HCT116 (cell line): ENCODE results near the gene UGT1A7. TPM values are rescaled to one million over a fixed set of nuclear protein-coding genes. Genes with fewer than 3 reads are reported as not detected.

Experiments
- ATAC-seq: fragments of 200-7000 bp; cut with Tn5 transposase; 2 replicates; pipeline ENCODE4 v1.9.1; 2020; ENCODE audit warnings: mild to moderate bottlenecking, moderate library complexity
- BruUV-seq: library from RNA; stranded (reverse); fragments of 400-500 nt; replicated peaks from 2 replicates; lab custom pipeline; 2021; lab: Mats Ljungman, UMichigan
- CTCF ChIA-PET: fragments of 300-600 bp; sonication (Branson Sonifier 250); formaldehyde crosslinking; loops from one replicate; lab custom pipeline; 2021; ENCODE audit warnings: antibody characterized with exemption; lab: Charles Lee
- POLR2A ChIA-PET: fragments of 300-600, 350-600 bp; sonication (Branson Sonifier 250); formaldehyde crosslinking; loops from one replicate; lab custom pipeline; 2021; ENCODE audit warnings: antibody characterized with exemption; lab: Charles Lee
- RAD21 ChIA-PET, 2 experiments: fragments of 300-600 bp; sonication (Branson Sonifier 250); formaldehyde crosslinking; loops; one replicate each; lab custom pipeline; 2023; ENCODE audit warnings: low total read pairs in 2 of 2; ENCODE audit not compliant: uncharacterized antibody in 2 of 2, unreplicated experiment in 2 of 2, low non-redundant PET in 1 of 2; lab: Charles Lee
- DNase-seq: peaks from one replicate; pipeline ENCODE4 v3.0.0-alpha.2; 2010; ENCODE audit warnings: low read depth, low spot score
- H2AFZ ChIP-seq: fragments of 200-600 bp; shearing (Covaris generic), sonication (generic); 2 replicates; pipeline ENCODE4 v1.6.1; 2017; ENCODE audit warnings: low read depth, mixed run types, mixed read lengths, antibody characterized with exemption, low read length; ENCODE audit not compliant: poor library complexity, severe bottlenecking
- H3K27ac ChIP-seq: 2 replicates; pipeline ENCODE4 v1.5.1; 2012; ENCODE audit warnings: low read depth, low read length
- H3K27me3 ChIP-seq: fragments of 200-600 bp; sonication (generic); 2 replicates; pipeline ENCODE4 v1.6.1; 2016; ENCODE audit warnings: mixed run types, low read length, mixed read lengths; ENCODE audit not compliant: insufficient read depth
- H3K36me3 ChIP-seq, 2 experiments: fragments of 200-500 bp in 1 of 2; fragments of 200-600 bp in 1 of 2; sonication (Bioruptor generic) in 1 of 2; sonication (generic) in 1 of 2; 2 replicates each; pipeline versions ENCODE4 v1.5.1 to v1.6.1; 2014 to 2016; ENCODE audit warnings: low read length in 2 of 2, inconsistent platforms in 1 of 2, mixed read lengths in 1 of 2, mixed run types in 1 of 2; ENCODE audit not compliant: insufficient read depth in 2 of 2, control insufficient read depth in 1 of 2
- H3K4me1 ChIP-seq, 2 experiments: fragments of 200-600 bp in 1 of 2; sonication (generic) in 1 of 2; 2 replicates each; pipeline versions ENCODE4 v1.5.1 to v1.6.1; 2012 to 2017; ENCODE audit warnings: low read length in 2 of 2, inconsistent platforms in 1 of 2, mild to moderate bottlenecking in 1 of 2, mixed read lengths in 1 of 2, mixed run types in 1 of 2, moderate library complexity in 1 of 2; ENCODE audit not compliant: insufficient read depth in 2 of 2, control insufficient read depth in 1 of 2
- H3K4me2 ChIP-seq: fragments of 200-600 bp; sonication (generic); 2 replicates; pipeline ENCODE4 v1.6.1; 2017; ENCODE audit warnings: mixed run types, low read length, mixed read lengths
- H3K4me3 ChIP-seq, 2 experiments: fragments of 200-600 bp in 1 of 2; sonication (generic) in 1 of 2; replicated peaks in 1 of 2; 2 replicates each; pipeline ENCODE4 v1.5.1; 2011 to 2016; ENCODE audit warnings: low read length in 2 of 2, control low read depth in 1 of 2, low read depth in 1 of 2, mild to moderate bottlenecking in 1 of 2, mixed read lengths in 1 of 2, mixed run types in 1 of 2
- H3K79me2 ChIP-seq: fragments of 200-600 bp; sonication (generic); 2 replicates; pipeline ENCODE4 v1.6.1; 2017; ENCODE audit warnings: mild to moderate bottlenecking, mixed run types, low read length, moderate library complexity, mixed read lengths; ENCODE audit not compliant: insufficient read depth
- H3K9ac ChIP-seq: fragments of 200-600 bp; sonication (generic); 2 replicates; pipeline ENCODE4 v1.6.1; 2016; ENCODE audit warnings: low read length, mixed read lengths
- H3K9me2 ChIP-seq: fragments of 200-600 bp; sonication (generic), shearing (Covaris generic); 2 replicates; pipeline ENCODE4 v1.6.1; 2017; ENCODE audit warnings: mixed run types, mild to moderate bottlenecking, moderate library complexity; ENCODE audit not compliant: insufficient read depth
- H3K9me3 ChIP-seq, 2 experiments: fragments of 200-500 bp in 1 of 2; fragments of 200-600 bp in 1 of 2; sonication (Bioruptor generic) in 1 of 2; sonication (generic) in 1 of 2; 2 replicates each; pipeline ENCODE4 v1.6.1; 2014 to 2017; ENCODE audit warnings: low read length in 2 of 2, mixed read lengths in 2 of 2, inconsistent platforms in 1 of 2, low read depth in 1 of 2, mild to moderate bottlenecking in 1 of 2, mixed run types in 1 of 2, moderate library complexity in 1 of 2; ENCODE audit not compliant: control insufficient read depth in 1 of 2, insufficient read depth in 1 of 2
- H4K20me1 ChIP-seq: fragments of 200-600 bp; sonication (generic), shearing (Covaris generic); 2 replicates; pipeline ENCODE4 v1.6.1; 2017; ENCODE audit warnings: mixed run types, mild to moderate bottlenecking, moderate library complexity; ENCODE audit not compliant: insufficient read depth
- ATF3 ChIP-seq: IDR thresholded peaks from 2 replicates; pipeline ENCODE4 v1.6.1; 2012
- CBX3 ChIP-seq: IDR thresholded peaks from 2 replicates; pipeline ENCODE4 v1.6.1; 2012; ENCODE audit warnings: low read depth
- CEBPB ChIP-seq: IDR thresholded peaks from 2 replicates; pipeline ENCODE4 v1.6.1; 2012; ENCODE audit warnings: low read depth
- CTCF ChIP-seq, 3 experiments: fragments of 200-600 bp in 1 of 3; sonication (generic) in 1 of 3; IDR thresholded peaks in 2 of 3; conservative IDR thresholded peaks in 1 of 3; 2 replicates each; pipeline ENCODE4 v1.5.1; 2012 to 2017; ENCODE audit warnings: low read depth in 2 of 3, low read length in 2 of 3, antibody characterized with exemption in 1 of 3, borderline replicate concordance in 1 of 3, control low read depth in 1 of 3, mild to moderate bottlenecking in 1 of 3, mixed read lengths in 1 of 3, mixed run types in 1 of 3, moderate library complexity in 1 of 3; ENCODE audit not compliant: insufficient read depth in 1 of 3
- EGR1 ChIP-seq: IDR thresholded peaks from 2 replicates; pipeline ENCODE4 v1.6.1; 2012; ENCODE audit warnings: low read depth
- ELF1 ChIP-seq: IDR thresholded peaks from 2 replicates; pipeline ENCODE4 v1.6.1; 2012; ENCODE audit warnings: low read depth, borderline replicate concordance
- JUND ChIP-seq: IDR thresholded peaks from 2 replicates; pipeline ENCODE4 v1.6.1; 2012
- POLR2A ChIP-seq: IDR thresholded peaks from 2 replicates; pipeline ENCODE4 v1.7.0; 2011; ENCODE audit warnings: borderline replicate concordance; ENCODE audit not compliant: insufficient read depth, insufficient read length; ENCODE audit errors: extremely low read depth
- SP1 ChIP-seq: IDR thresholded peaks from 2 replicates; pipeline ENCODE4 v1.6.1; 2012; ENCODE audit warnings: low read depth
- SRF ChIP-seq: IDR thresholded peaks from 2 replicates; pipeline ENCODE4 v1.6.1; 2012; ENCODE audit warnings: low read depth
- TCF7L2 ChIP-seq: IDR thresholded peaks from 2 replicates; pipeline ENCODE4 v1.7.0; 2011; ENCODE audit warnings: borderline replicate concordance, inconsistent platforms; ENCODE audit not compliant: insufficient read depth, insufficient read length; ENCODE audit errors: extremely low read depth
- ZNF274 ChIP-seq: fragments of 200-500 bp; sonication (Bioruptor generic); IDR thresholded peaks from 2 replicates; pipeline ENCODE4 v1.6.1; 2014; ENCODE audit warnings: mild to moderate bottlenecking, low read depth, low read length, inconsistent platforms
- intact Hi-C: fragments of 100-400 bp; cut with micrococcal nuclease; formaldehyde crosslinking; loops from 2 replicates; pipeline ENCODE4 v1.10.0; 2022
- total RNA-seq: library from RNA; stranded (reverse); gene quantifications from one replicate; pipeline ENCODE4 v1.2.1, GENCODE V29; 2021; ENCODE audit not compliant: unreplicated experiment
- TF ChIP-seq, protein P1 (sequence below): IDR thresholded peaks from 2 replicates; pipeline ENCODE4 v1.6.1; 2011; ENCODE audit warnings: mild to moderate bottlenecking, low read length, moderate library complexity; ENCODE audit not compliant: insufficient replicate concordance; ENCODE audit errors: extremely low read depth

UGT1A7 gene
- total RNA-seq, 1 experiment from 2014 or later = not detected

DNA sequence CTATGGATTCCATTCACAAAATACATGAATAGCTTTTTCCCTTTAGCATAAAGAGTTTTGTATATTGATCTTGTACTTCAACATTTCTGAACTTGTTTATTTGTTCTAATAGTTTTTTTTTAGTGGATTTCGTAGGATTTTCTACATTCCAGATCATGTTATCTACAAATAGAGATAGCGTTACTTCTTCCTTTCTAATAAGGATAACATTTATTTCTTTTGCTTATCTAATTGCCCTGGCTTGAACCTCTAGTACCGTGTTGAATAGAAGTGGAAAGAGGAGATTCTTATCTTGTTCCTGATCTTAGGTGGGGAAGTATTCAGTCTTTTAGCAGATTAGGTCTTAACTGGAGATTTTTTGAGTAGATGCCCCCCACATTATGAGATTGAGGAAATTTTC lies 20.5 kb downstream of the UGT1A7 start:
- TF ChIP-seq EGR1 (no peak), ATF3 (no peak), CTCF (IDR thresholded peaks at IDR 0.05 in 2 of 3, conservative IDR thresholded peaks at IDR 0.05 in 1 of 3; ENCODE audit: borderline replicate concordance in 1 of 3, insufficient read depth in 1 of 3, low read depth in 2 of 3, low read length in 2 of 3) (no peak), SP1 (no peak), ELF1 (no peak), ZNF274 (no peak), SRF (no peak), POLR2A (no peak)
- Histone ChIP-seq H3K27me3 (no peaks in the 10 kb centered on the region), H3K9ac (no peak overlapping the region), H2AFZ (no peak overlapping the region), H3K79me2 (no peaks in the 10 kb centered on the region), H3K9me2 (no peaks in the 10 kb centered on the region), H3K9me3 (no peaks in the 10 kb centered on the region), H4K20me1 (no peaks in the 10 kb centered on the region), H3K4me1 (no peaks in the 10 kb centered on the region), H3K36me3 (no peaks in the 10 kb centered on the region), H3K27ac (no peak overlapping the region), H3K4me2 (no peak overlapping the region), H3K4me3 (no peak overlapping the region)
- BruUV-seq = no TSS peak
- ChIA-PET POLR2A (no interaction called here), RAD21 (no interaction called here), CTCF (no interaction called here)
- ATAC-seq (no peak), DNase-seq (no peak)
- intact Hi-C loops = no loop called here

GRCh38 chr2:233705911-233706506 lies 24.3 kb downstream of the UGT1A7 start:
- H3K9me3 ChIP-seq = no peaks in the 10 kb centered on the region
- ChIA-PET CTCF (no interaction called here), POLR2A (no interaction called here), RAD21 (no interaction called here)
- H2AFZ ChIP-seq = no peak overlapping the region
- no peak overlapping the region for H3K4me3 ChIP-seq
- no peak overlapping the region for H3K9ac ChIP-seq
- no peak overlapping the region for H3K4me2 ChIP-seq
- ATAC-seq (no peak), DNase-seq (no peak)
- no peaks in the 10 kb centered on the region for H3K79me2 ChIP-seq
- no peak overlapping the region for H3K27ac ChIP-seq
- H4K20me1 ChIP-seq = no peaks in the 10 kb centered on the region
- H3K4me1 ChIP-seq = no peaks in the 10 kb centered on the region
- H3K9me2 ChIP-seq = no peaks in the 10 kb centered on the region
- H3K36me3 ChIP-seq = no peaks in the 10 kb centered on the region
- no TSS peak for BruUV-seq
- intact Hi-C loops = no loop called here
- H3K27me3 ChIP-seq = no peaks in the 10 kb centered on the region
- no peak for TF ChIP-seq ELF1
- TF ChIP-seq EGR1 = no peak
- TF ChIP-seq CTCF (IDR thresholded peaks at IDR 0.05 in 2 of 3, conservative IDR thresholded peaks at IDR 0.05 in 1 of 3; ENCODE audit: borderline replicate concordance in 1 of 3, insufficient read depth in 1 of 3, low read depth in 2 of 3, low read length in 2 of 3) = no peak
- no peak for TF ChIP-seq JUND
- no peak for TF ChIP-seq CBX3
- no peak for TF ChIP-seq SRF
- no peak for TF ChIP-seq CEBPB
- TF ChIP-seq TCF7L2 = no peak
- TF ChIP-seq, protein P1, sequence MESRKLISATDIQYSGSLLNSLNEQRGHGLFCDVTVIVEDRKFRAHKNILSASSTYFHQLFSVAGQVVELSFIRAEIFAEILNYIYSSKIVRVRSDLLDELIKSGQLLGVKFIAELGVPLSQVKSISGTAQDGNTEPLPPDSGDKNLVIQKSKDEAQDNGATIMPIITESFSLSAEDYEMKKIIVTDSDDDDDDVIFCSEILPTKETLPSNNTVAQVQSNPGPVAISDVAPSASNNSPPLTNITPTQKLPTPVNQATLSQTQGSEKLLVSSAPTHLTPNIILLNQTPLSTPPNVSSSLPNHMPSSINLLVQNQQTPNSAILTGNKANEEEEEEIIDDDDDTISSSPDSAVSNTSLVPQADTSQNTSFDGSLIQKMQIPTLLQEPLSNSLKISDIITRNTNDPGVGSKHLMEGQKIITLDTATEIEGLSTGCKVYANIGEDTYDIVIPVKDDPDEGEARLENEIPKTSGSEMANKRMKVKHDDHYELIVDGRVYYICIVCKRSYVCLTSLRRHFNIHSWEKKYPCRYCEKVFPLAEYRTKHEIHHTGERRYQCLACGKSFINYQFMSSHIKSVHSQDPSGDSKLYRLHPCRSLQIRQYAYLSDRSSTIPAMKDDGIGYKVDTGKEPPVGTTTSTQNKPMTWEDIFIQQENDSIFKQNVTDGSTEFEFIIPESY = no peak
- no peak for TF ChIP-seq SP1
